Muscle layer of duodenum (tissue), 2 donors: ENCODE results near the gene PACS2.
"Not testable (repeated sequence)": the region's sequence is repeated elsewhere in the genome, so short reads cannot be mapped to it uniquely, and the experiment has no call there.

Experiments used
- H3K27ac ChIP-seq: one replicate; pipeline ENCODE4 v1.7.0; 2013; ENCODE audit warnings: mild to moderate bottlenecking, low read length
- H3K27me3 ChIP-seq: one replicate; pipeline ENCODE4 v1.7.0; 2013; ENCODE audit warnings: low read depth, mild to moderate bottlenecking, control low read depth, low read length
- H3K36me3 ChIP-seq, 2 donors: one replicate each; pipeline ENCODE4 v1.7.0; 2013; ENCODE audit warnings: low read length in 2 of 2, control low read depth in 1 of 2, mild to moderate bottlenecking in 1 of 2; ENCODE audit not compliant: insufficient read depth in 2 of 2, control insufficient read depth in 1 of 2
- H3K4me1 ChIP-seq, 2 donors: one replicate each; pipeline ENCODE4 v1.7.0; 2013; ENCODE audit warnings: low read length in 2 of 2, mild to moderate bottlenecking in 2 of 2, control low read depth in 1 of 2, moderate library complexity in 1 of 2; ENCODE audit not compliant: insufficient read depth in 2 of 2, control insufficient read depth in 1 of 2
- H3K4me3 ChIP-seq, 2 donors: one replicate each; pipeline ENCODE4 v1.7.0; 2013; ENCODE audit warnings: low read length in 2 of 2, low read depth in 1 of 2, mild to moderate bottlenecking in 1 of 2
- H3K9me3 ChIP-seq, 2 donors: one replicate each; pipeline ENCODE4 v1.7.0; 2013; ENCODE audit warnings: low read length in 2 of 2, control low read depth in 1 of 2, mild to moderate bottlenecking in 1 of 2; ENCODE audit not compliant: control insufficient read depth in 1 of 2
- donor health status: healthy.

Gene PACS2

GRCh38 chr14:105317546-105317945 is 3.0 kb downstream of the PACS2 start:
- Histone ChIP-seq H3K27me3 (no peaks in the 10 kb centered on the region), H3K4me1 (peaks cover 17 to 32% of the 10 kb centered on the region in 2 donors), H3K9me3 (no peaks in the 10 kb centered on the region), H3K4me3 (peak overlapping the region in 1 of 2 donors; percentile 8), H3K36me3 (no peaks in the 10 kb centered on the region), H3K27ac (no peak overlapping the region)

GRCh38 chr14:105322791-105323556 is 8.4 kb downstream of the PACS2 start:
- H3K27ac ChIP-seq, result no peak overlapping the region
- no peaks in the 10 kb centered on the region for H3K9me3 ChIP-seq
- peaks cover 0 to 20% of the 10 kb centered on the region in 2 donors for H3K4me1 ChIP-seq
- H3K27me3 ChIP-seq, result no peaks in the 10 kb centered on the region
- H3K4me3 ChIP-seq, result no peak overlapping the region
- H3K36me3 ChIP-seq, result no peaks in the 10 kb centered on the region

GRCh38 chr14:105323663-105324062 is 9.1 kb downstream of the PACS2 start:
- H3K27ac ChIP-seq, result no peak overlapping the region
- no peak overlapping the region for H3K4me3 ChIP-seq
- no peaks in the 10 kb centered on the region for H3K9me3 ChIP-seq
- no peaks in the 10 kb centered on the region for H3K36me3 ChIP-seq
- H3K27me3 ChIP-seq, result no peaks in the 10 kb centered on the region
- peaks cover 0 to 20% of the 10 kb centered on the region in 2 donors for H3K4me1 ChIP-seq

GRCh38 chr14:105324080-105324778 is 9.7 kb downstream of the PACS2 start:
- Histone ChIP-seq H3K36me3 (no peaks in the 10 kb centered on the region), H3K4me1 (peaks cover 0 to 20% of the 10 kb centered on the region in 2 donors), H3K27ac (no peak overlapping the region), H3K27me3 (no peaks in the 10 kb centered on the region), H3K9me3 (no peaks in the 10 kb centered on the region), H3K4me3 (no peak overlapping the region)

- H3K4me1 ChIP-seq, result peaks cover 0 to 20% of the 10 kb centered on the region in 2 donors
- H3K4me3 ChIP-seq, result no peak overlapping the region
- H3K27me3 ChIP-seq, result no peaks in the 10 kb centered on the region
- no peaks in the 10 kb centered on the region for H3K36me3 ChIP-seq
- no peaks in the 10 kb centered on the region for H3K9me3 ChIP-seq
- H3K27ac ChIP-seq, result no peak overlapping the region
Observed at GRCh38 chr14:105324871-105325270, 10.3 kb downstream of the PACS2 start.

- Histone ChIP-seq H3K36me3 (no peaks in the 10 kb centered on the region), H3K4me1 (peaks cover 0 to 20% of the 10 kb centered on the region in 2 donors), H3K27me3 (no peaks in the 10 kb centered on the region), H3K27ac (no peak overlapping the region), H3K9me3 (no peaks in the 10 kb centered on the region), H3K4me3 (no peak overlapping the region)
Observed at GRCh38 chr14:105325303-105325702, 10.8 kb downstream of the PACS2 start.

- no peaks in the 10 kb centered on the region for H3K27me3 ChIP-seq
- no peak overlapping the region for H3K4me3 ChIP-seq
- no peaks in the 10 kb centered on the region for H3K9me3 ChIP-seq
- H3K4me1 ChIP-seq, result peaks cover 0 to 20% of the 10 kb centered on the region in 2 donors
- H3K36me3 ChIP-seq, result no peaks in the 10 kb centered on the region
- H3K27ac ChIP-seq, result no peak overlapping the region
Observed at GRCh38 chr14:105325716-105326567, 11.4 kb downstream of the PACS2 start.

- no peak overlapping the region for H3K4me3 ChIP-seq
- no peaks in the 10 kb centered on the region for H3K9me3 ChIP-seq
- H3K27me3 ChIP-seq, result no peaks in the 10 kb centered on the region
- no peaks in the 10 kb centered on the region for H3K36me3 ChIP-seq
- H3K27ac ChIP-seq, result no peak overlapping the region
- peaks cover 0 to 20% of the 10 kb centered on the region in 2 donors for H3K4me1 ChIP-seq
Observed at GRCh38 chr14:105326568-105326867, 12.0 kb downstream of the PACS2 start.

- Histone ChIP-seq H3K9me3 (no peaks in the 10 kb centered on the region), H3K4me1 (peaks cover 0 to 20% of the 10 kb centered on the region in 2 donors), H3K27me3 (no peaks in the 10 kb centered on the region), H3K36me3 (no peaks in the 10 kb centered on the region), H3K27ac (no peak overlapping the region), H3K4me3 (no peak overlapping the region)
Observed at GRCh38 chr14:105326891-105327694, 12.5 kb downstream of the PACS2 start.

GRCh38 chr14:105327695-105328045 is 13.1 kb downstream of the PACS2 start:
- H3K9me3 ChIP-seq, H3K36me3 ChIP-seq, H3K4me3 ChIP-seq, H3K27me3 ChIP-seq, H3K27ac ChIP-seq: not testable (repeated sequence)
- H3K4me1 ChIP-seq, result peaks cover 0 to 20% of the 10 kb centered on the region in 2 donors
